ENCODE measurements around the gene LRCH1. TPM values are rescaled to one million over a fixed set of nuclear protein-coding genes. Genes with fewer than 3 reads are reported as not detected.

The LRCH1 gene
- total RNA-seq, 1 donor from 2014 or later, result 6.0 TPM

DNA sequence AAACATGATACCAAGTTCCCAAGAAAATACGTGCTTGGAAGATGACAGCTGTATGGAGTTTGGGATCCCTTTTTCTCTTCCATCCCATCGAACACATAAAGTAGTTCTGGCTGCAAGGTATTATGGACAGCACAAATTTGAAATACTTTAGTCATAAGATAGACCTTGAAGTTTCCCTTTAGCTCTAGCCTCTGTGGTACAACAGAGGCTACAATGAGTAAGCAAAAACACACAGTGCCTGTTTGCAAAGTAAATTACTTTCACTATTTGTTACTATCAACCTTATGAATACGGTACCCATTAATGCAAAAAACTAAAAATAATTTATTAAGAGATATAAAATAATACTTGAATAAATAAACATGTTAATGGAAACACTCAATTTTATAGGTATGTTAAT, 21.0 kb upstream of the LRCH1 start:
- no peak for DNase-seq (ENCODE audit: low spot score)
- no peak for ATAC-seq

DNA sequence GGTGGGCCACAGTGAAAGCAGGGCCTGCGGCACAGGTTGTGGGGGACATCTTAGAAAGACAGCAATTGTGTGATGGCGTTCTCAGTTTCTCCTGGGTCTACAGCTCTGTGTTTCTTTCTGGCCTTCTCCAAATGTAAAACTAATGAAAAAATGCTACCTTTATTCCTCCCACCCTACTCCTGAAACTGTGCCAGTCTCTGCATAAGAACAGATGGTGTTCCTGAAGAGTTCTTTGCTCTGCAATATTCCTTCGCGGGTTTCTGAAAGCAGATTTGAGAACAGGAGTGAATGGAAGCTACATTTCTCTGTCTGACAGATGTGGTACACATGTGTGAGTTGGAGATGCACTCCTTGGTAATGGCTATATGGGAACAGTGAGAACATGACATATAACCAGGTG, 18.0 kb upstream of the LRCH1 start:
- DNase-seq (ENCODE audit: low spot score), result no peak
- ATAC-seq, result no peak

DNA sequence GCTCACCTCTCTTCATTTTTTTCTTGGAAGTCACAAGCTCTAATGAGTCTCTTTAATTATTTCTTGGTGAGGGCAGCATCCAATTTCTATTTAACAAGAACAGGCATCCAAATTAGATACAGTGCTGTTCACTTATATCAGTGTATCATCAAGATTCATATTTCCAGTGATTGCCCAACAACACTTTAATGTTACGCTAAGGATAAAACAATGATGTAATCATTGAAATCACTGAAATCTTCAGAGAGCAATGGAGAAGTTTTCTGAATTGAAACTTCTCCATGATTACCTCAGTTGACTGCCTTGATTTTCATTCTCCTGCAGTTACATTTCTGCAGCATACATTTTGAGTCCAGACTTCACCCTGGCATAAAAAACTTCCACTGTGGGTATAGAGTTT, 17.1 kb upstream of the LRCH1 start:
- DNase-seq (ENCODE audit: low spot score), result no peak

DNA sequence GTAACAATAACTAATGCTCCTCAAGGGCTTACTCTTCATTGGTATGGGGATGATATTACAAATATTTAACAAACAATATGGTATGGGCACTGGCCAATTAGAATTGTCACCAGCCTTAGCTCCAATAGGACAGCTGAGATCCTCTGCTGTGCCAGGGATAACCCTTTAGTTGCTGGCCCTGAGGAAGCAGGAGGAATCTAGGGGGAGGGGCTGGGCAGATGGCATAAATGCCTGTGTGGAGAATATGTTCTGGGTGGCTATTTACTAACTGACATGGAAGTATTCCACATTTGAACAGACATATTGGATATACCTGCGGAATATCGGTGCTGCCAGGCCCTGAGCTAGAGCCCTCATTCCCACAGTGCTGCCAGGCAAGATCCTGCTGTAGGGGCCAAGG, 16.6 kb upstream of the LRCH1 start:
- DNase-seq (ENCODE audit: low spot score) (no peak), ATAC-seq (no peak)

More for the DNA sequence above, 17.1 kb upstream of the LRCH1 start:
- no peak for ATAC-seq

DNA sequence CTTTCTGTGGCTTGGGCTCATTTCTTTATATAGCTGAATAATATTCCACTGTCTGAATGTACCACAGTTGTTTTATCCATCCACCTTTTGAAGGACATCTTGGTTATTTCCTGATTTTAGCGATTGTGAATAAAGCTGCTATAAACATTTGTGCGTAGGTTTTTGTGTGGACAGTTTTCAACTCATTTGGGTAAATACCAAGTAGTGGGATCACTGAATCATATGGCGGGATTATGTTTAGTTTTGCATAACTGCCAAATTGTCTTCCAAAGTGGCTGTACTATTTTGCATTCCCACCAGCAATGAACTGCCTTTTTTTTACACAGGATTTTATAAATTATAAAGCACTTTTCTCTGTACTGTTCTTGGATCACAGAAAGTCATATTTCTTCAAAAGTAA, 13.7 kb upstream of the LRCH1 start:
- ATAC-seq, result no peak
- no peak for DNase-seq (ENCODE audit: low spot score)

DNA sequence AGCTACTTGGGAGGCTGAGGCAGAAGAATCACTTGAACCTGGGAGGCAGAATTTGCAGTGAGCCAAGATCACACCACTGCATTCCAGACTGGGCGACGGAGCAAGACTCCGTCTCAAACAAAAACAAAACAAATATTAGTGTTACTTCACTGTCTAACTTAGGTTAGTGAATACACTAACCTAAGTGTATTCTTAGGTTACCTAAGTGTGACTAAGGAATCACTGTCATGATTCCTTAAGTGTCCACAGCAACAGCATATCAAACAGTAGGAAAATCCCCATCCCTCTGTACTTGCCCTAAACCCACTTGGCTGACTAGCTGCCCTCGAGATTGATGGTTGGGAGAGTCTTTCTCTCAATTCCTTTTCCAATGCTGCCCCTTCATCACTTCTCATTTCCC, 11.8 kb upstream of the LRCH1 start:
- DNase-seq (ENCODE audit: low spot score) (no peak), ATAC-seq (no peak)

DNA sequence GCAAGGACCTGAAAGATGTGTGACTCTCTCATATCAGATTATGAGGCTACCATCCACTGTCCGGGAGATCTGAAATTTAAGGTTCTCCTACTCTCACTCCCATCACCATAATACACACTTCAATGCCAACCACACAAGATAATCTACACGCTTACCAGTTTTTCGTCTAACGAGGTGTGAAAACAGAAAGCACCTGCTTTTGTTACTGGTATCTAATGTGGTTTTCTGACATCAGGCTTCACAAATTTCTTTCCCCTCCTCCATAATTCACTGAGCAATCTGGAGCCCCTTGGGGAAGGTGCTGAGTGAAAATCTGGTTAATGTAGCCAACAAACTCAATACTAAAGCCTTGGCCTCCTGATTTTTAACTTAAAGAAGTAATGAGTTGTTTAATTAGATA, 10.1 kb upstream of the LRCH1 start:
- ATAC-seq (no peak), DNase-seq (ENCODE audit: low spot score) (no peak)

DNA sequence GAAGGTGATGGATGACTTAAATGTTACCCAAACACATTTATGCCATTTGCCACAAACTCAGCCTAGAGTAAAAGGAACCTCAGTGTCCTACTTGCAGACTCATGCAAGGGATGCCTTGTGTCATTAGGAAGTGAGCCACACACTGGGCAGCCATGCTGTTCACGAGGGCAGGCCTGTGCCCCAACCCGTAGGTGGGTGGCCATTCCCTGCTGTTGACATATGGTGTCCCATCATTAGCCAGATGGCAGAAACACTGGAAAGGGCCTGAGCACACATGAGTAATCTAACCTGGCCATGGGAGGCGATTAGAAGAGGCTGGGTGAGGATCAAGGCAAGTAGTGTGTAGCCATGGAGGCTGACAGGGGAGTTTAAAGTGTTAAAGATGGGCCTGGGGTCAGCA, 9.7 kb upstream of the LRCH1 start:
- no peak for DNase-seq (ENCODE audit: low spot score)
- ATAC-seq, result no peak

DNA sequence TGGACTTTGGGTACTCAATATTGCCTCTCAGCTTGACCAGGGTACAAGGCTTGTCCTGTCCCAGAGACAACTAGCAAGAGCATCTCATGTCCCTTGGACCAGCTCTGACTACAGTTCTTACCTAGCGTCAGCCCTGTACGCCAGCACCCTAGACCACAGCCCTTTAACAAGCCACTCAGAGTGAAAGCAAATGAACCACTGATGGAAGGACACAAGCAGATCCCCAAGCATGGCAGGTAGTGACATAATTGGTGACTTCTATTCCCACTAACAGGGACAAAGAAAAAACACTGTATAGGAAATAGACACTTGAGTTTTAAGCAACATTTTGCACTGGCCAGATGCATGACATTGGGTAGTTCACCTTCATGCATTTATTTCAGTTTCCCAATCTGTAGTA, 8.8 kb upstream of the LRCH1 start:
- DNase-seq (ENCODE audit: low spot score) (no peak), ATAC-seq (no peak)

DNA sequence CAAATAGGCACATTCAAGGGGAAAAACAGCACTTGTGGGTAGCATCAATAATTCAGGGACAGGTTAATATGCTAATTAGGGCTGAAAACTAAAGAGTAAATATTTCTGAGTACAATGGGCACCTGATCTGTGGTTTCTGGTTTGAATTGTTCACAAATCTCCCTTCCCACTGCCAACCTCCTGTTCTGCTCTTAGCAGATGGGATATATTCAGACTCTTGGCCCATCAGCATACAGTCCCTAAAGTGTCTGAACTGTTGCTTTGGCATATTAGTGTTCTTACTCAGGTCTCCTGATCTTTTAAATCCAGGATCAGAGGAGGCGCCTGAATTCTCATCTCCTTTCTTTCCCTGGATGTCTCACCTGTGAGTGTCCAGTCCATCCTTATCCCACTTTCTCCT, 8.2 kb upstream of the LRCH1 start:
- DNase-seq (ENCODE audit: low spot score) (no peak), ATAC-seq (no peak)

DNA sequence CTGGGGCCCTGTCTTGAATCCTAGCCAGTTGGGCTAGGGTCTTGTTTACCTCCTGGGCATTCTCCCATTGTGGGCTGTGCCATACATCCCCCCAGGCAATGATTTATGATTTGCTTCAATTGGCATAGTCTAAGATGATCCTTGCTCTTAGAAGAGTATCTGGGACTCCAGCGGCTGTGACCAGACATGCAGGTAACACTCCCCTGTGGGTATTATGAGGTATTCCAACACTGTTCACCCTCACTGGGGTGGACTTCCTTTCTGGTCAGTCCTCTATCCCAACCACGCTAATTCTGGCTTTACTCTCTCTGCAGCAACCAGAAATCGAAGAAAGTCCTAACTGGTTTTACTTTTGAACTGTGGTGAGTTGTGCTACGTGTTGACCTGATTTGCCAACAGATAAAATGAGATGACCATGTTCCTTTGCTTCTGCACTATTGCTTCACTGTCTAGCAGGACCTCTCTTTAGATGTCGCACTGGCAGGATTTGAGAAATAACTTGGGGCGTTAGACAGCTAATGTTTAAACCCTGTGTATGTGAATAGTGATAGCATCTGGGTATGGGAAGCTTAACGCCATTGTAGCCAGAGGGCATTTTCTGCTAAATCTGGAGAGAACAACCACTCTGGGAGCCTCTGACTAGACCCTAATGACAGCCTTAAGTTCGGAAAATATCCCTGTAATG, 6.7 kb upstream of the LRCH1 start:
- DNase-seq (ENCODE audit: low spot score) (no peak), ATAC-seq (peak; percentile 43)

DNA sequence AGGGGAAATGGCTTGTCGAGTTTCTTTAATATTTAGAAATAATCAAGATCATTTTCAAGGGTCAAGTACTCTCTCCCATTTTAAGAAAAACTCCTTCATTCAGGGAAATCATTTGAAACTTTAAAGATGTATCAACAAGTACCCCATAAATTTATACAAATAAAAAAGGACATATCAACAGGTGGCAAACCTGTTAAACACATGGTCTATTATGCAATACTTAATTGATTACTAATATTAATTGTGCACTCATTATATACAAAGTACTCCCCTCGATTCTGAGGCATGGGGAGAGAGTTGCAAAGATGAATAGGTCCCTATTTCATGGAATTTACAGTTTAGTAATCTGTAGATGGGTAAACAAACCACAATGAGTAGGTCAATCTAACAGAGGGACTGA, 2.1 kb upstream of the LRCH1 start:
- DNase-seq (ENCODE audit: low spot score), result no peak

DNA sequence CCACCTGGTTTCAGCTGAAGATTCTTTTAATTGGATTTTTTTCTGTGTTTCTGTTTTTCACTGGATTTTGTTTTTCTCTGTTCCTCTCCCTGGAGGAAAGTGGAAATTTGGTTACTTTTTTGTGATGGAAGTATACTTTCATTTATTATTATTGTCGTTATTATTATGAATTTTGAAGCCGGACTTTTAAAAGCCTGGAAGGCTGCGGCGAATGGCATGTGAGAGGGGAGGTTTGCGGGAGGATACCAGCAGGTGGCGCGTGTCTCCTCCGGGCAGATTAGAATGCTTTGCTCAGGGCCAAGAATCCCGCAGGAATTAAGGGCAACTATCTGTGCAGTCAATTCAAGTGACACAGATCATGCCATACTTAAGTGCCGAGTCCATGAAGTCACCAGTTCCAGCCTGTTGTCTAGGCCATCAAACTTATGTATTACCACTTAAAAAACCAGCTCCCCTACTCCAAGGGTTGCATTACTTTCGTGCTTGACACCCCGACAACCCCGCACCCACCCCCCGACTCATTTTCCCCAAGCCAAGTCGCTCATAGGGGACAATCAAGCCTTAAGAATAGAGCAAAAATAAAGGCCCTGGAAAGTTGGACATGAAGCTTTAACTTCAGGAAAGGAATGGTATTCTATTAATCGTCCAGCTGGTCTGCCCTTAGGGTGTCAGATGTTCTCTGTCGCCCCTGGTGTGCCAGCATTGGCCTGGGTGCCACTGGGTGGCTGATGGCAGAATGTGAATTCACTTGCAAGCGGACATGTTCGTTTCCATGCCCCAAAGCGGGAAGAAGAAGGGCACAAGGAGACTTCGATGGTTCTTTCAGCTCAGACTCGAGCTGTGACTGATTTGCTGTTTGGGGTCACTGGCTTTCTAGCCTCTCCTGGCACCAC, 1.3 kb upstream of the LRCH1 start:
- ATAC-seq, result peak; percentile 67
- DNase-seq (ENCODE audit: low spot score), result peak; percentile 83

More for the DNA sequence above, 2.1 kb upstream of the LRCH1 start:
- no peak for ATAC-seq

DNA sequence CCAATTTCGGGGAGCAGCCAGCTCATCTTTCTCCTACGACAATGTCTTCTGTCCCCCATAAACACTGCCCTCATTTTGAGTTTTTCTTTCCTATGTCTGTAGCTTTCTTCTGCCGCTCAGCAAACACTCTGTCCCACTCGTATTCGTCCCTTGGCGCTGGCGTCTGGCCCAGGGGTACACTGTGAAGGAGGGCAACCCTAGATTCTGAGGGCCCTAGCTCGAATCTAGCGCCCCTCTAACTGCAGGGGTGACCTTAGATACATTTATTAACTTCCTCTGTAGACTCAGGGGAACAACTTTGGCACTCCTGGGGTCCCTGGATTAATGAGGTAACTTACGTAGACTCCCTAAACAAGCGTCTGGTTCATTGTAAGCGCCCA, 677 bp upstream of the LRCH1 start:
- DNase-seq (ENCODE audit: low spot score) (peak; percentile 51), ATAC-seq (no peak)

DNA sequence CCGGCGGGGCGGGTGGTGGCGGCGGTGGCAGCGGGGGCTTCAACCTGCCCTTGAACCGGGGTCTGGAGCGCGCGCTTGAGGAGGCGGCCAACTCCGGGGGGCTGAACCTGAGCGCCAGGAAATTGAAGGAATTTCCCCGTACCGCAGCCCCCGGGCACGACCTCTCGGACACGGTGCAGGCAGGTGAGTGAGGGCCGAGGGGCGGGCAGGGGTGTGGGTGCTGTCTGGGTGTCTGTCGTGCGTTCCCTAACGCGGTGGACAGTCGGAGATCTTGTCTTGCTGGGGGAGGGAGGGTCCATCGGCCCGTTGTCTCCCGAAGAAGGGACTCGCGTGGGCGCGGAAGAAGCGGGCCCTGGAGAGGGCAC, 533 bp downstream of the LRCH1 start:
- ATAC-seq (peak; percentile 21), DNase-seq (ENCODE audit: low spot score) (peak; percentile 52)

DNA sequence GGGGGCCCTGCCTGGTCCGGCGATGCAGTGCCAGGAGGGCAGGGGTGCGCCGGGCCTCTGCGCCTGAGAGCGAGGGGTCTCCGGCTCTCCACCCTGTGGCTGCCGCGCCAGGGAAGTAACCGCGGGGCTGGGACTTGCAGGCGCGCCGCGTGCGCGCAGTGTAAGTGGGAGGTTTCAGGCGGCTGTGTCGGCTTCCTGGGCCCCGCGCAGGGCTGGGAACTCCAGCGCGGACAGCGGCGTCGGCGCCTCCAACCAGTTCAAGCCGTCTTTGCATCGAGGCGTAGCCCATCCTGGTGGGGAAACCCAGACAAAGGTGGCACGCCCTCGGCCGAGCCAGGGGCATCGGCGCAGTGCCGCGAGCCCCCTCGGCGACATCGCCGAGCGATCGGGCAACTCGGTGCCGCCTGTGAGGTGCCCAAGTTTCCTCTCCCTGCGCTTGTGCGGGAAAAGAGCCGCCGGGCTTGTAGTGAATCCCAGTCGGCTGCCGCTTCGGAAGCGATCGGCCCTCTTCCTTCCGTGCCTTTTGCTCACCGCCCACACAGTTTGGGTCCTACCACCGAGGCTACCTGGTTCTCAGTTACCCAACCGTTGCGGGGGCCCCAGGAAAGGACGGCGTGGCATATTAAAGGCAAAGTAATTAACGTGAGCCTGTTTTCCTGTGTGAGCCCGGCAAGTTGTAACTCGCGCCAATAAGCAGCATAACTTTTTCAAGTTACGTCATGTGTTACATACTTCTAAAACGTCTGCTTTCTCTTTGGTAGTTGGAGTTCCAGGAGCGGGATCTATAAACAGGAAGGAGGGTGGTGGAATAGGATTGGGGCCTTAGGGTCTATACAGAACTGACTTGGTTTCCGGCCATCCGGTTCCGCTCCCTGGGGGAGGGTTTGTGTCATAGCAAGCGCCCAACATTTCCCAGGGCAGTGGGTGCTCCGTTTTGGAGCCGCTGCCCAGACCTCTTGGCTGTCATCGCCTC, 1.2 kb downstream of the LRCH1 start:
- DNase-seq (ENCODE audit: low spot score) (peak; percentile 67), ATAC-seq (peak; percentile 67)

DNA sequence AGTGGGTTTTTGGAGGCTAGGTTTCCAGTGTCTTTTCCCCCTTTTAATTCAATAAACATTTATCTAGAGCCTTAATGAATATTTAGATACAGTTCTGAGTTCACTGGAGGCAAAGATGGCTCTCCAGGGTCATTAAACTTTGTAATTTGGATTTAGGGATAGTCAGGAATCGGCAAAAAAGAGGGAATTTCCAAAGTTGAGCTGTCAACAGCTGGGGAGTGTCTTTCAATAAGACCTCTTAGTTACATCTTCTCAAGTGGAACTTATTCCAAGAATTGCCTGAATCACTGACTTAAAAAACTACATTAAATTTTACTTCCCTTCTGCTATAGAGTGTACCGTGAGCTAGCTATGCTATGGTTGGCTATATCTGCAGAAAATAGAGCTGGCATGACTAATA, 2.0 kb downstream of the LRCH1 start:
- DNase-seq (ENCODE audit: low spot score) (no peak), ATAC-seq (no peak)

DNA sequence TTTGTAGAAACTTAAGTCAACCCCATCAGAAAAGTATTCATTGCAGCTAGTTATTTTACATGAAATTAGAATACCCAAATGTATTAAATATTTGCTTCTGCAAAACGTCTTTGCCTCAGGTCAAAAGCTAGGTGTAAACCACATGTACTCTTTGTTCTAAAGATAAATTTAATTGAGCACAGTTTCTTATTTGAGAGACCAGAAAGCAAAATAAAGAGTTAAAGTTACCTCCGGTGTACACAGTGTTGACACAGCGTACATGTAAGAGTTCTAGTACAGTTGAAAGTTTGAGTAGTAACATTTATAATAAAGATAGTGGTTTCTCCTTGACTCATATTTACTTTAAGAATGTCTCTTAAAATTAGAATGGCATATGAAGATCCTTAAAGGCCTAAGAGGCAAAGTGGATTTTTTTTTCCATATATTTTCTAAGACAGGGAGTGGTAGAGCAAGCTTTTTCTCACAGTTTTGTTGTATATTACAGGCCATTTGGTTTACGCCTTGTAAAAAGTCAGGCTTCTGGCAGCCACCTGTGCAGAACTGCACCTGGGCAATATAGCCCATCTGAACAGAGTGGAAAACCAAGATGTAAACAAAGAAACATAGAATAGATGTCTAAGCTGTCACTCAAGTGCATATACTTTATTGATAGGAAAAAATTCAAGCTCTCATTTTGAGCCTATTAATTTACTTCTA, 2.9 kb downstream of the LRCH1 start:
- DNase-seq (ENCODE audit: low spot score) (no peak), ATAC-seq (no peak)

DNA sequence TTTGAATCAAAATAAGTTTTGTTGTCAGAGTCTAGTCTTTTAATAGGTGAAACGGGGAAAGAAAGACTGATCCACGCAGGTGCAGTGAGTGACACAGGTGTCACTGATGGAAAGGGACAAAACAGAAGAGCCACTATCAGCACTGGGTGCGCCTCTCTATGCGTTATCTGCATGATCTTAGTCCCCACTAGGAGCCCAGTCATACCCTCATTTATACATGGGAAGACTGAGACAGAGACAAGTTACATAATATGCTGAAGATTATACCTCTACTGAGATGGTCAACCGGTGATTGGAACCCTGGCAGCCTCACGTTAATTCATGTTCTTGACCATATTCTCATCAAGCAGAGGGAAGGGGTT, 3.4 kb downstream of the LRCH1 start:
- ATAC-seq (no peak), DNase-seq (ENCODE audit: low spot score) (no peak)

DNA sequence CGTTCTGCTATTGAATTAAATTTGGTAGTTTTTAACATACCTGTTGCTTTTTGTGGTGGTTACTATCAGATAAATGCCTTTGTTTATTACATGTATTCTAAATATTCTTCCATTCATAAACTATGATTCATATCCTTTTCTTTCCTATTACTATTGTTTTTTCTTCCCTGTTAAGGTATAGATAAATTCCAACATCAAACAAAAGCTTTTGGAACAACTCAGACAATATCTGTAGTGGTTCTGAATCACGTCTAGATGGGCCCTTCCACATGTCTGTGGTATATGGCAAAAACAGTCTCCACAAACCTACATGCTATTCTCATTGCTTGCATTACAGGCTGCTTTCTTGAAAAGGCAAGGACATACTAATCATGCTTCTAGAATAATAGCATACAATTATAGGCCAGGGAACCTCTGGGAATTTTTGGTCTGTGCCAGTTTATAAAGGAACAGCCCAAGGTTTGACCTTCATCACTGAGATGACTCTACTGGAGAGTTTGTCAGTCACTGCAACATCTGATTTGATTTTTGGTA, 6.4 kb downstream of the LRCH1 start:
- ATAC-seq, result no peak
- no peak for DNase-seq (ENCODE audit: low spot score)

DNA sequence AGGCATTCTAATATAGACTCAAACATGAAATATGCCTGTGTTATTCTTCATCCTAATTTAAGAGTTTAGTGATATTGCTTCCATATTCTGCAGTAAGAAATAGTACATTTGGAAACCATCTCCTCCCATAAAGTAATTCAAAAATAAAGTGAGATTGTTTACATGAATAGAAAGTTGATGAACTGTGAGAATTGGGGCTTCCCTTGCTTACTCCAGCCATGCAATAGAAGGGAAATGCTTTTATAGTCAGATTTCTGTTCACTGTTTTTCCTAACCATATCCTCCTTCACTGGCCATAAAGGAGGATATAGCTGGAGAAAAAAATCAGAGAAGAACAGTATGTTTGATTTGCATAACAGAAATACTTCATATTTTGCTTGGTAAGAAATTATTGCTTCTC, 7.8 kb downstream of the LRCH1 start:
- ATAC-seq, result no peak
- DNase-seq (ENCODE audit: low spot score), result no peak
